DMS79 treated with DMSO at 0.1 percent for 48 hours (cell line): ENCODE measurements around the gene GNB1L.

Experiments
- DNase-seq: peaks from one replicate; lab custom pipeline; 2025; lab: John Stamatoyannopoulos, UW

The GNB1L gene

GRCh38 chr22:19748991-19749664, 105.5 kb downstream of the GNB1L start:
- no peak for DNase-seq

- no peak for DNase-seq
Measured at GRCh38 chr22:19748139-19748538, 106.5 kb downstream of the GNB1L start.

GRCh38 chr22:19747551-19747950, 107.1 kb downstream of the GNB1L start:
- DNase-seq, result no peak

GRCh38 chr22:19746726-19747125, 107.9 kb downstream of the GNB1L start:
- DNase-seq, result no peak

GRCh38 chr22:19745155-19746101, 109.2 kb downstream of the GNB1L start:
- no peak for DNase-seq

GRCh38 chr22:19744350-19745006, 110.2 kb downstream of the GNB1L start:
- no peak for DNase-seq

- DNase-seq, result no peak
Measured at GRCh38 chr22:19743651-19744050, 111.0 kb downstream of the GNB1L start.

GRCh38 chr22:19743081-19743480, 111.6 kb downstream of the GNB1L start:
- no peak for DNase-seq

GRCh38 chr22:19742160-19743066, 112.3 kb downstream of the GNB1L start:
- DNase-seq, result no peak

- no peak for DNase-seq
Measured at GRCh38 chr22:19741053-19741452, 113.6 kb downstream of the GNB1L start.

GRCh38 chr22:19740586-19740985, 114.1 kb downstream of the GNB1L start:
- no peak for DNase-seq

- DNase-seq, result no peak
Measured at GRCh38 chr22:19739911-19740449, 114.7 kb downstream of the GNB1L start.

- DNase-seq, result no peak
Measured at GRCh38 chr22:19739448-19739895, 115.2 kb downstream of the GNB1L start.

- no peak for DNase-seq
Measured at GRCh38 chr22:19738664-19739447, 115.8 kb downstream of the GNB1L start.

GRCh38 chr22:19737846-19738663, 116.6 kb downstream of the GNB1L start:
- no peak for DNase-seq

- DNase-seq, result no peak
Measured at GRCh38 chr22:19735665-19736510, 118.8 kb downstream of the GNB1L start.

GRCh38 chr22:19734837-19735382, 119.8 kb downstream of the GNB1L start:
- DNase-seq, result no peak

GRCh38 chr22:19734163-19734562, 120.5 kb downstream of the GNB1L start:
- DNase-seq, result no peak
